A549 (cell line): Measurements from ENCODE around the gene BTBD3. TPM values are rescaled to one million over a fixed set of nuclear protein-coding genes. Genes with fewer than 3 reads are reported as not detected.

Source experiments
- ATAC-seq, 2 experiments: fragments of 200-7000 bp in 1 of 2; fragments of >200 bp in 1 of 2; cut with Nextera tagmentation in 1 of 2; cut with Tn5 transposase in 1 of 2; 3 replicates each; pipeline versions ENCODE4 v1.8.0 to v1.9.1; 2018 to 2020; ENCODE audit warnings: mild to moderate bottlenecking in 1 of 2, moderate library complexity in 1 of 2
- CTCF ChIA-PET: fragments of 300-600 bp; sonication (Branson Sonifier 250); formaldehyde crosslinking; extraction: SDS; loops from one replicate; lab custom pipeline; 2021; ENCODE audit warnings: antibody characterized with exemption, inconsistent platforms; lab: Yijun Ruan, JAX
- POLR2A ChIA-PET: fragments of 350-600 bp; formaldehyde crosslinking; extraction: SDS; loops from one replicate; lab custom pipeline; 2021; ENCODE audit warnings: antibody characterized with exemption, inconsistent platforms; lab: Yijun Ruan, JAX
- DNase-seq, 2 experiments: peaks; one replicate each; pipeline versions ENCODE4 v3.0.0 to v3.0.0-alpha.2; 2011 to 2016; ENCODE audit warnings: low read depth in 1 of 2, low spot score in 1 of 2
- FAIRE-seq: peaks from 2 replicates; lab custom pipeline; 2011; peaks lifted over from hg19 to GRCh38; lab: Jason Lieb, UNC
- H3K27ac ChIP-seq, 2 experiments: fragments of >200 bp; sonication (Bioruptor Twin); formaldehyde crosslinking; 3 replicates each; pipeline ENCODE4 v1.5.1; 2016 to 2017
- H3K4me1 ChIP-seq: fragments of >200 bp; sonication (Bioruptor Twin); formaldehyde crosslinking; 3 replicates; pipeline ENCODE4 v1.6.1; 2016
- H3K4me2 ChIP-seq: fragments of >200 bp; sonication (Bioruptor Twin); formaldehyde crosslinking; 3 replicates; pipeline ENCODE4 v1.6.1; 2016
- H3K4me3 ChIP-seq: fragments of >200 bp; sonication (Bioruptor Twin); formaldehyde crosslinking; 3 replicates; pipeline ENCODE4 v1.5.1; 2016
- H3K9me3 ChIP-seq: fragments of >200 bp; sonication (Bioruptor Twin); formaldehyde crosslinking; 3 replicates; pipeline ENCODE4 v1.6.1; 2016
- BCL3 ChIP-seq: fragments of >200 bp; sonication (Bioruptor Twin); formaldehyde crosslinking; IDR thresholded peaks from 3 replicates; pipeline ENCODE4 v1.6.1; 2016
- CBX8 ChIP-seq: fragments of 200-600 bp; sonication (generic); IDR thresholded peaks from 2 replicates; pipeline ENCODE4 v1.6.1; 2016
- CEBPB ChIP-seq, 2 experiments: fragments of >200 bp in 1 of 2; sonication (Bioruptor Twin) in 1 of 2; formaldehyde crosslinking in 1 of 2; IDR thresholded peaks; 2 replicates each; pipeline ENCODE4 v1.6.1; 2012 to 2016
- CHD2 ChIP-seq: fragments of 150-350 bp; IDR thresholded peaks from 2 replicates; pipeline ENCODE4 v1.6.1; 2014; ENCODE audit warnings: low read length; ENCODE audit not compliant: partially characterized antibody
- CTCF ChIP-seq: fragments of >200 bp; sonication (Bioruptor Twin); formaldehyde crosslinking; IDR thresholded peaks from 3 replicates; pipeline ENCODE4 v1.5.1; 2016
- ESRRA ChIP-seq: fragments of 150-350 bp; IDR thresholded peaks from 2 replicates; pipeline ENCODE4 v1.6.1; 2014; ENCODE audit warnings: mild to moderate bottlenecking, low read length, borderline replicate concordance
- FOSL2 ChIP-seq, 2 experiments: fragments of 450-650 bp in 1 of 2; fragments of >200 bp in 1 of 2; sonication (Bioruptor Twin) in 1 of 2; formaldehyde crosslinking; IDR thresholded peaks; 2 replicates each; pipeline versions ENCODE4 v1.5.0 to v1.6.1; 2016 to 2020; ENCODE audit warnings: mild to moderate bottlenecking in 1 of 2, moderate library complexity in 1 of 2
- GATA3 ChIP-seq: IDR thresholded peaks from 2 replicates; pipeline ENCODE4 v1.6.1; 2012; ENCODE audit warnings: borderline replicate concordance
- HOXA7 ChIP-seq: fragments of 250-450 bp; sonication (Bioruptor Pico); IDR thresholded peaks from 2 replicates; pipeline ENCODE4 v1.5.0; 2020; ENCODE audit warnings: mild to moderate bottlenecking, moderate library complexity
- HOXB13 ChIP-seq: fragments of 250-450 bp; sonication (Bioruptor Pico); IDR thresholded peaks from 2 replicates; pipeline ENCODE4 v1.5.0; 2020; ENCODE audit warnings: low read depth, mild to moderate bottlenecking, moderate library complexity
- KDM5A ChIP-seq: fragments of 200-600 bp; sonication (generic); IDR thresholded peaks from 2 replicates; pipeline ENCODE4 v1.6.1; 2016; ENCODE audit warnings: antibody characterized with exemption, mild to moderate bottlenecking
- MAFK ChIP-seq: fragments of 450-650 bp; IDR thresholded peaks from 2 replicates; pipeline ENCODE4 v1.6.1; 2014; ENCODE audit not compliant: partially characterized antibody
- MAZ ChIP-seq: fragments of 150-350 bp; IDR thresholded peaks from 2 replicates; pipeline ENCODE4 v1.6.1; 2014; ENCODE audit warnings: antibody characterized with exemption, low read depth, low read length, borderline replicate concordance
- NFE2L2 ChIP-seq: fragments of 150-350 bp; conservative IDR thresholded peaks from 2 replicates; pipeline ENCODE4 v1.6.1; 2014; ENCODE audit warnings: low read length
- NPAS2 ChIP-seq: fragments of 250-450 bp; sonication (Bioruptor Pico); IDR thresholded peaks from 2 replicates; pipeline ENCODE4 v1.8.0; 2022; ENCODE audit warnings: mild to moderate bottlenecking, moderate library complexity, borderline replicate concordance
- NR3C1 ChIP-seq: fragments of >200 bp; sonication (Bioruptor Twin); formaldehyde crosslinking; IDR thresholded peaks from 3 replicates; pipeline ENCODE4 v1.6.1; 2017
- PHF8 ChIP-seq: fragments of 200-600 bp; sonication (generic); IDR thresholded peaks from 2 replicates; pipeline ENCODE4 v1.6.1; 2016; ENCODE audit warnings: low read depth, mild to moderate bottlenecking, antibody characterized with exemption, moderate library complexity, borderline replicate concordance
- POLR2AphosphoS2 ChIP-seq: conservative IDR thresholded peaks from 2 replicates; pipeline ENCODE4 v1.6.1; 2012; ENCODE audit warnings: low read length, improper control_type of control experiment, inconsistent platforms
- RARB ChIP-seq: fragments of 250-450 bp; sonication (Bioruptor Pico); IDR thresholded peaks from 2 replicates; pipeline ENCODE4 v1.8.0; 2021; ENCODE audit warnings: mild to moderate bottlenecking, moderate library complexity
- RFX5 ChIP-seq: fragments of 450-650 bp; IDR thresholded peaks from 2 replicates; pipeline ENCODE4 v1.7.1; 2014; ENCODE audit warnings: antibody characterized with exemption, mild to moderate bottlenecking, moderate library complexity
- SMC3 ChIP-seq: fragments of >200 bp; sonication (Bioruptor Twin); formaldehyde crosslinking; IDR thresholded peaks from 3 replicates; pipeline ENCODE4 v1.6.1; 2018; ENCODE audit warnings: inconsistent platforms
- SREBF2 ChIP-seq: fragments of 450-650 bp; IDR thresholded peaks from 2 replicates; pipeline ENCODE4 v1.6.1; 2014; ENCODE audit warnings: mild to moderate bottlenecking, moderate library complexity
- TP53 ChIP-seq: fragments of 250-450 bp; sonication (Bioruptor Pico); IDR thresholded peaks from 2 replicates; pipeline ENCODE4 v1.5.0; 2021; ENCODE audit warnings: mild to moderate bottlenecking, moderate library complexity
- WGBS: methylation state at CpG from one replicate; pipeline ENCODE4 v1.1.6; 2017; ENCODE audit errors: missing lambda C conversion rate; 5-methylcytosine and 5-hydroxymethylcytosine counted together
- polyA plus RNA-seq, 4 experiments: library from polyadenylated mRNA; depleted of rRNA in 3 of 4; stranded (reverse); fragments of >200 nt; fragmentation: RNase III in 1 of 4; extraction: RNeasy Plus Mini Kit Qiagen cat#74134 plus additional on column Dnase treatment in 1 of 4; gene quantifications; 2 replicates in 3 of 4; 3 replicates in 1 of 4; pipeline ENCODE4 v1.2.3, GENCODE V29; 2011 to 2017
- TF ChIP-seq, protein P1 (sequence below): fragments of 250-450 bp; sonication (Bioruptor Pico); IDR thresholded peaks from 2 replicates; pipeline ENCODE4 v1.5.0; 2020; ENCODE audit warnings: low read depth, mild to moderate bottlenecking, moderate library complexity
- TF ChIP-seq, protein P2 (sequence below): fragments of >200 bp; sonication (Bioruptor Twin); formaldehyde crosslinking; IDR thresholded peaks from 2 replicates; pipeline ENCODE4 v1.6.1; 2016
- TF ChIP-seq, protein P3 (sequence below): fragments of 150-350 bp; IDR thresholded peaks from 2 replicates; pipeline ENCODE4 v1.6.1; 2014; ENCODE audit warnings: low read depth, mild to moderate bottlenecking, low read length
- TF ChIP-seq, protein P4 (sequence below): IDR thresholded peaks from 2 replicates; pipeline ENCODE4 v1.6.1; 2012; ENCODE audit warnings: low read depth, borderline replicate concordance

The BTBD3 gene
- polyA plus RNA-seq, 2 of the 4 experiments (the other 2 are of a cell fraction): 16.3 to 47.1 TPM

- FAIRE-seq (no peak), DNase-seq (no peak), ATAC-seq (no peak)
- WGBS: 87% methylated on average over 5 of the region's 5 CpGs
- Histone ChIP-seq H3K27ac (no peak overlapping the region), H3K4me3 (no peak overlapping the region), H3K4me2 (no peak overlapping the region), H3K4me1 (no peaks in the 10 kb centered on the region), H3K9me3 (no peaks in the 10 kb centered on the region)
- ChIA-PET CTCF (interaction anchor here (0.8 to 1.2 kb wide), 3 partner anchors 14 to 23 kb away, joined by 3 to 4 read pairs (median 3); no protein-coding TSS in a partner anchor), POLR2A (no interaction called here)
- TF ChIP-seq RFX5 (no peak), MAZ (no peak), HOXB13 (CRISPR knock-in tag) (no peak)
- TF ChIP-seq, protein P1, sequence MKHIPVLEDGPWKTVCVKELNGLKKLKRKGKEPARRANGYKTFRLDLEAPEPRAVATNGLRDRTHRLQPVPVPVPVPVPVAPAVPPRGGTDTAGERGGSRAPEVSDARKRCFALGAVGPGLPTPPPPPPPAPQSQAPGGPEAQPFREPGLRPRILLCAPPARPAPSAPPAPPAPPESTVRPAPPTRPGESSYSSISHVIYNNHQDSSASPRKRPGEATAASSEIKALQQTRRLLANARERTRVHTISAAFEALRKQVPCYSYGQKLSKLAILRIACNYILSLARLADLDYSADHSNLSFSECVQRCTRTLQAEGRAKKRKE (CRISPR knock-in tag): no peak
Observed at GRCh38 chr20:11918391-11918845, 725 bp downstream of the BTBD3 start.

DNA sequence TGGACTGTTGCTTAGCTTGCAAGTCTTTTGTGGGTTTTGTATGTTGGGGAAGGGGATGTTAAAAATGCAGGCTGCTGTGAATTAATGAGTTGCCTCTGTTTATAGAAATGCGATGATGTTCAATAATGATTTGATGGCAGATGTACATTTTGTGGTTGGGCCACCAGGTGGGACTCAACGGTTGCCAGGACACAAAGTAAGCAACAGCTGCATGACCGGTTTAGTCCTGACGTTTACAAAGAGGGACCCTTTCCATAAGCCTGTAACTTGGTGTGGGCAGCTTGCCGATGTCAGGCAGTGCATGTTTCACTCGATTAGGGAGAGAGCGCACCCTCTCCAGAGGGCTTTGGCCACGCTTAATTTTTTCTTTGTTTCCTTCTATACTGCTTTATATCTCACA is 1.3 kb downstream of the BTBD3 start:
- Histone ChIP-seq H3K4me1 (no peaks in the 10 kb centered on the region), H3K4me2 (no peak overlapping the region), H3K27ac (no peak overlapping the region), H3K4me3 (no peak overlapping the region), H3K9me3 (no peaks in the 10 kb centered on the region)
- CTCF ChIA-PET: interaction anchor here (0.8 to 1.2 kb wide), 4 partner anchors 9 to 25 kb away, joined by 3 to 4 read pairs (median 4); no protein-coding TSS in a partner anchor
- FAIRE-seq: no peak
- POLR2A ChIA-PET: no interaction called here
- TF ChIP-seq CBX8 (no peak), SMC3 (no peak), CTCF (no peak), HOXA7 (CRISPR knock-in tag) (no peak), CEBPB (IDR thresholded peaks at IDR 0.05) (no peak), BCL3 (no peak), TP53 (CRISPR knock-in tag) (no peak), PHF8 (no peak), NPAS2 (no peak), POLR2AphosphoS2 (no peak), GATA3 (no peak), FOSL2 (IDR thresholded peaks at IDR 0.05) (no peak), FOSL2 (CRISPR knock-in tag; IDR thresholded peaks at IDR 0.05) (no peak), NR3C1 (no peak), ESRRA (no peak), MAZ (no peak), KDM5A (no peak)
- TF ChIP-seq, protein P2, sequence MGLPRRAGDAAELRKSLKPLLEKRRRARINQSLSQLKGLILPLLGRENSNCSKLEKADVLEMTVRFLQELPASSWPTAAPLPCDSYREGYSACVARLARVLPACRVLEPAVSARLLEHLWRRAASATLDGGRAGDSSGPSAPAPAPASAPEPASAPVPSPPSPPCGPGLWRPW: no peak
- ATAC-seq: no peak
- WGBS: 90% methylated on average over 8 of the region's 8 CpGs
- DNase-seq: no peak

DNA sequence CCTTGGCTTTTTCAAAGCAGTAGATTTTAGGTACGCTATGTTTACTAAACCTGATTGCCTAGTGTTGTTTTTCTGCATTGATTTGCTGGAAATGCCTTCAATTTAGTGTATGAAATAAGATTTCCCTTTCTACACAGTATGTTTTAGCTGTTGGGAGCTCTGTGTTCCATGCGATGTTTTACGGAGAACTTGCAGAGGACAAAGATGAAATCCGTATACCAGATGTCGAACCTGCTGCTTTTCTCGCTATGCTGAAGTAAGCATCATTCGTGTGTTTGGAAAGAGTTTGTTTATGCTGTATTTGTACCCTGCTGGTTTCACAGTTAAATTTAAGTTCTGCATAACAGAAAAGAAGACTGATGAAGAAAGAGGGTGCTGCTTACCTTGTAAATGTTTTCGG is 1.9 kb downstream of the BTBD3 start:
- no peaks in the 10 kb centered on the region for H3K9me3 ChIP-seq
- no peak overlapping the region for H3K27ac ChIP-seq
- TF ChIP-seq NFE2L2: no peak
- TF ChIP-seq SMC3: no peak
- TF ChIP-seq SREBF2: no peak
- TF ChIP-seq FOSL2 (IDR thresholded peaks at IDR 0.05): no peak
- no peak for TF ChIP-seq FOSL2 (CRISPR knock-in tag; IDR thresholded peaks at IDR 0.05)
- TF ChIP-seq, protein P3, sequence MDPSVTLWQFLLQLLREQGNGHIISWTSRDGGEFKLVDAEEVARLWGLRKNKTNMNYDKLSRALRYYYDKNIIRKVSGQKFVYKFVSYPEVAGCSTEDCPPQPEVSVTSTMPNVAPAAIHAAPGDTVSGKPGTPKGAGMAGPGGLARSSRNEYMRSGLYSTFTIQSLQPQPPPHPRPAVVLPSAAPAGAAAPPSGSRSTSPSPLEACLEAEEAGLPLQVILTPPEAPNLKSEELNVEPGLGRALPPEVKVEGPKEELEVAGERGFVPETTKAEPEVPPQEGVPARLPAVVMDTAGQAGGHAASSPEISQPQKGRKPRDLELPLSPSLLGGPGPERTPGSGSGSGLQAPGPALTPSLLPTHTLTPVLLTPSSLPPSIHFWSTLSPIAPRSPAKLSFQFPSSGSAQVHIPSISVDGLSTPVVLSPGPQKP: no peak
- TF ChIP-seq BCL3: no peak
- no peak for TF ChIP-seq RARB
- TF ChIP-seq, protein P4, sequence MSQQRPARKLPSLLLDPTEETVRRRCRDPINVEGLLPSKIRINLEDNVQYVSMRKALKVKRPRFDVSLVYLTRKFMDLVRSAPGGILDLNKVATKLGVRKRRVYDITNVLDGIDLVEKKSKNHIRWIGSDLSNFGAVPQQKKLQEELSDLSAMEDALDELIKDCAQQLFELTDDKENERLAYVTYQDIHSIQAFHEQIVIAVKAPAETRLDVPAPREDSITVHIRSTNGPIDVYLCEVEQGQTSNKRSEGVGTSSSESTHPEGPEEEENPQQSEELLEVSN: no peak
- no peak for TF ChIP-seq CHD2
- TF ChIP-seq CBX8: no peak
- TF ChIP-seq MAZ: no peak
- TF ChIP-seq MAFK: no peak
- TF ChIP-seq ESRRA: no peak
- 95% methylated on average over 8 of the region's 8 CpGs for WGBS
- FAIRE-seq (no peak), DNase-seq (no peak), ATAC-seq (no peak)
- no peak overlapping the region for H3K4me3 ChIP-seq
- H3K4me1 ChIP-seq: no peaks in the 10 kb centered on the region
- ChIA-PET POLR2A (no interaction called here), CTCF (interaction anchor here (0.8 to 1.2 kb wide), 3 partner anchors 9 to 25 kb away, joined by 3 to 4 read pairs (median 4); no protein-coding TSS in a partner anchor)
- no peak overlapping the region for H3K4me2 ChIP-seq
